SIG-M5 treated with dmso at 0.1 percent for 504 hours (cell line): ENCODE measurements around the gene HUWE1.

ENCODE experiments used
- DNase-seq: peaks from one replicate; lab custom pipeline; 2025; ENCODE audit not compliant: unreplicated experiment; lab: John Stamatoyannopoulos, UW

Gene HUWE1

DNA sequence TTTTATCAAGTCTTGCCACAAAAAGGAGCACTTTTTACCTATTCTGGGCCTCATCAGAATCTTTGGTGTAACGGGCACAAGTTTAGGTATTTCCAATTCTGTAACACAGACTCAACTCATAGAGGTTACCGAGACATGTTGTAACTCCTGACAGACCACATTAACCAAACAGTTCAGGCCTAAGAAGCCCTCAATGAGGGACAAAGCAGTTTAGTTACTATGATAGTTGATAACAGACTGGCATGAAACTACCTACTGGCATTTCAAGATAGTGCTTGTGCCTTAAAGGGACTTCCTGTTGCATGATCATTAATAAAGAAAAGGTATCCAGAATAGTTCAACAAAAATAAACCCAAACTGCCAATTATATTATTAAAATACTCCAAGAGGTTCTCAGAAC is 64.1 kb downstream of the HUWE1 start:
- no peak for DNase-seq

DNA sequence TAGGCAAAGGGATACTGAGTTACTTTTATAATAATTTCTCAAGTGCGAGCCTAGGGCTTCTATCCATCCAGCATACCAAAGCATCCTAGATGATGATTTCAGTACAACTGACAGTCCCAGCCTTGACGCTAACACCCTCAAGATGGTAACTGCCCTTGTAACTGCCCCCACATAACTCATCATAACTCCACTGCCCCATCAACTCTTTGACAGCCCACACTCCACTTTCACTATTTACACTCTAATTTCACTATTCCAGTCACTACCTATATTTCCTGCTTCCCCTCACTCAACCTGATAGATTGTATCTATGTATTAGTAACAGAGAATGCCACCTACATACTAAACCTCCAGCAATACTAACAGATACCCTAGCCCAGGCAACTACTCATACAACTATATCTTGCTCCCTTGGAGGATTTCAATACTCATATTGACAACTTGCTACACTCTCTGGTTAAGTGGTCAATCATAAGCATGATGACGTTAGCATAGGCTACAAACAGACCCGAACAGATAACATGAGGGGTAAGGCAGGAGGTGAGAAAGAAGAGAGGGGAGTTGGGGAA is 65.0 kb downstream of the HUWE1 start:
- DNase-seq: no peak

DNA sequence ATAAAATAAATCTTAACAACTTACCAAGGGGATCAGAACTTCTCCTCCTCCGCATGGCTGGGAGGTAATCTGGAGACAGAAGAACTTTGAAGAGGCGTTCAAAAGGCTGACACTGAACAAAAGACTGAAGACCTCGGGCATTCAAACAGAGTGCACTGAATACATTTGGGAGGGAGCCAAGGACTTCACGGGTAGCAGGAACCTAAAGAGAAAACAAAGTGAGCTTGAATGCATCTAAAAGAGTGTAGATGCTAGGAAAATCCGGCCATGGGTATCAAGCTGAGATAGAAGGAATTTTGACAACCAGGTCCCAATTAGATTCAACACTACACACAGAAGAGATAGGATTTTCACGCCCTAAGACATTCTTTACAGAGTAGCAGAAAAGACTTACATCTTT is 69.6 kb downstream of the HUWE1 start:
- DNase-seq: no peak

DNA sequence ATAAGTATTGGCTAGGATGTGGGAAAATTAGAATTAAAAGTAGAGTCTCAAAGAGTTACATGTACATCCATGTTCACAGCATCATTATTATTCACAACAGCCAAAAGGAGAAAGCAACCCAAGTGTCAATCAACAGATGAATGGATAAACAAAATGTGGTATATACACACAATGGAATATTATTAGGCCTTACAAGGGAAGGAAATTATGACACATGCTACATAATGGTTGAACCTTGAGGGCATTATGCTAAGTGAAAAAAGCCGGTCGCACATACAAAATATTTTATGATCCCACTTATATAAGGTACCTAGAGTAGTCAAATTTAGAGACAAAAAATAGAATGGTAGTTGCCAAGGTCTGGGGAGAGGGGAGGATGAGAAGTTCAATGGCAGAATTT is 80.1 kb downstream of the HUWE1 start:
- no peak for DNase-seq

DNA sequence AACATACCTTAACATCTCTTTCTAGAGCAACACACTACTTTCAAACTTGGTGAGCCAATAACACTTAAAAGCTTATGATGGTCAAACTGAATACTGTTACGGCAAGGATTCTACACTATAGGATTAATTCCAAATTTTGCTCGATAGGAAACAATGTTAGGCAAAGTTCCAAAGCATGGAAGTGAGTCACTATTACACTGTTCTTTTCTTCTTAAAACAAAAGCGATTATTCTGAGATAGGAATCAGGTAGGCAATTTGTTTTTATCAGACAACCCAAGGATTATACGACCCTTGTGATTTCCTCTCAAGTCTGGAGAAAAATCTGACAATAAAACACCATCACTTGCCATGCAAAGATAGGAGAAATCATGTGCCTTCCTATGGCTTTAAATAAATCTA is 81.5 kb downstream of the HUWE1 start:
- DNase-seq: no peak

DNA sequence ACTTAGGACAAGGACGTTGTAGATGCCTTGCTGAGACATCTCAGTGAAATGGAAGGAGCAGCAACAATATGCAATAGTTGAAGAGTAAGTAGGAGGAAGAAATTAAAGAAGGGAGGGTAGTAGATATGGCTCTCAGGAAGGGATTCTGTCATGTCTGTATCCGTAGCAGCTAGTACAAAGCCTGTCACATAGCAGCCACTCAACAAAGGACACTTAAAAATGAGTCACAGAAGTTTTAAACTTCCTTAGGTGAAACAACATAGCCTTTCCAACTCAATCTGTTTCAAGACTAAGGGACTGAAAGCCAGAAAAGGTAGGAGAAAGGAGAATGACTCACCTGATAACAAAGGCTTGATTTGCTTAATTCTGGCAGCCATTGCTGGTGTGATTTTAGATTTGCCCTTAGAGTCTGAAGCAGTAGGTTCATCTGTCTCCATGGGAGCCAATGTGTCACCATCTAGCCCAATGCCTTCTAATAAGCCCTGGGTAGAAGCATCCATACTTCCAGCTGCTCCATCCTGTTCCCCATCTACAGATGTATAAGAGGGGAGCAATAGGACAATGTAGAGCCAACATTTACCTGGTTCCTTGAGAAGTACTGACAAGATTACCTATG is 86.6 kb downstream of the HUWE1 start:
- DNase-seq: no peak

DNA sequence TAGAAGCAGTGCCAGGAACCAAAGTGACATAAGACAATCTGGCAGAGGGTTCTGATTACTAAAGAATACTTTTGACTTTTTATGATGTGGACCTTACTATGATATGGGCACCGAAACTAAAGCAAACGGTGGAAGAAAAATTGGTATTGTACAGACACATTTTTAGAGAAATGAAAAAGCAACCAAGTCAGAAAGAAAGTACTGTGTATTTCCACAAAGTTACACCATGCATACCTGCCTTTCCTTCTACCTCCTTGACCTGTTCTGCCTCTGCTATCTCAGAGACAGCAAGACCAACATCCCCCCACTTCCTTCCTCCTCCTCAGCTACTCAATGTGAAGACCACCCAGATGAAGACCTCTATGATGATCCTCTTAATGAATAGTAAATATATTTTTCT is 88.3 kb downstream of the HUWE1 start:
- DNase-seq: no peak

DNA sequence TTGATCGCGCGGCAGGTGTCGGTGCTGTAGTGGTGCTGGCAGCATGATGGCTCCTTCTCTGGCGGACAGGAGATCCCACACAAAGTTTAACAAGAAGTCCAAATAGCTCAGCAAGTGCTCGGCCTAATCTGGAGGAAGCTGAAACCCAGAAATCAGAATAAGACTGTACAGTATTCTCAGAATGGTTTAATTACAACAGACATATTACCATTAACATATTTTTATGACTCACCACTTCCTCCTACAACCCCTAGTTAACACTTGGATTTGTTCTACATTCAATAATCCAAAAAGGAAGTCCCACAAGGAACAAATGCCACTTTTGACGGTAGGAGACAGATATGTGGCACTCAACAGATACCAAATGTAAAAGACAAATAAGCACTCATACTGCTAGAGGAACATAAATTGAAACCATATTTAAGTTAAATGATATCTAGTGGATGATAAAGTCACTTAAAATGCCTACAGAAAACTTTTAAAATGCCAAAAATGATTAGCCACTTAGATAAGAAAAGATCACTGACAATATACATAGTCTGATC is 91.2 kb downstream of the HUWE1 start:
- peak; percentile 47 for DNase-seq

DNA sequence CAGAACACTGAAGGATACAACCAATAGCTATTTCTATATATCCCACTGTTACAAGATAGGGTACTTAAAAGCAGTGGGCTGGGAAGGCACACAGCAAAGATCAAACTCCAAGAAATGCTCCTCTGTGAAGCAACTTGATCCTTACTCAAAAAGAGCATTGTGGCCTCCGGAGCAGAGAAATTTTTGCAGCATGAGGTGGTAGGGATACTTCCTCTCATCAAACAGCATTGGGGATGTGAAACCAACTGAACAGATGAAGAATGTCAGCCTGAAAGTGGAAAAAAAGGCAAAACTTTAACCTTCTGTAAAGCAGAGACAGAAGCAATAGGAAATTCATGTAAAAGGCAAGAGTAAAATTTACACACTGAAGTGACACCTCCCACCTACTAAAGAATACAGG is 92.2 kb downstream of the HUWE1 start:
- peak; percentile 58 for DNase-seq

DNA sequence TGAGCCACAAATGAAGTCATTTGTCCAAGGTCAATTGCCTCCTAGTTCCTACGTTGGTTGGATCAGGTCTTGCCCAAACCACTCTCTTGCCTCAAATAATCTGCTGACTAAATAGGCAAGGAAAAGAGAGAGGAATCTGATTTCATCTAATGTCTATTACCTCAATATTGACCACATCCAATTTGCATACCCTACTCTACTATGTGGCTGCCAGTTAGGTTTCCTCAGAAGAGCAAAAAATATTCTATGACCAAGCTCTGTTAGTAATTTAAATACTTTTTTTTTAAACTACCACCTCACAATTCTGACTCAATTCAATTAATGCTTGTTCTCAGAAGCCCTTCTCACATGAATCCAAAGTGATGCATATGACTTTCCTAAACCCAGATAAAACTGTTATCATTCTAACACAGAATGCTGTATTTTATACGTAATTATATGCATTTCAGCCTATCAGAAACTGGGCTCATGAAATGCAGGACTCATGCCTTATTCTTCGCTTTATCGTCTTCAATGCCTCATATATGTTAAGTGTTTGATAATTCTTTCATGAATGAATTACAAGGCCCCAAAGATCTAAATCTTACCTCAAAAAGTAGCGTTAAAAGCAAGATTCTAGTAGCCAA is 98.6 kb downstream of the HUWE1 start:
- DNase-seq: no peak

DNA sequence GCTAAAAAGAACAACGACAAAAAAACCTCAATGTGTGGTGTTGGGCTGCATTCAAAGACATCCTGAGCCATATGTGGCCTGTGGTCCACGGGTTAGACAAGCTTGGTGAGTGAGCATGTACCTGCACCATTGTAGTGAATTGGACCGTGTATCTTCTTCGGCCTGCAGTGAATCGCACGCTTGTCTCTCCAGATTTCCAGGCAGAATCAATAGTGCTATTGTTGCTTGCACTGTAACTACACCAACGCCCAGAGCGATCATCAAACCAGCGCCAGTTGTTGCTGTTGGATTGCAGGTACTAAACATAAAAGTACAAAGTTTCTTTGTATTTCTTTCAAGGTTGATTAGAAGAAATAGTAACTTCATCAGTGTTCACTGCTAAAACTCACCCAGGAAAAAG is 101.6 kb downstream of the HUWE1 start:
- no peak for DNase-seq

DNA sequence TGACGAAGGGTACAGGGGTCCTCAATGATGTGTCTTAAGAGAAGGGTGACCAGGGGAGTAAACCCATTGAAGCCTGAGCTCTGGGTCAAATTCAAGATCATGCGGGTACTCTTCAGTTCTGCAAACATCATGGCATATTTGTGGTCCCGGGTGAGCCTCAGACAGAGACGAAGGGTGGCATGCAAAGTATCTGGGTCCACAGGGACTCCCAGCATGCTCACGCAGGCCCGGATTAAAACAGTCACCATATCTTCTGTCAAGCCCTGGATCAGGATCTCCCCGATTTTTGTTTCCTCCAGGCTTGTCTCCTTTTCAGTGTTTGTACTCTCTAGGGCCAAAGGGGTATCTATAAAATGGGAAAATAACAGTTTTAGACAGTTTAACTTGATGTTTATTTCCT is 102.9 kb downstream of the HUWE1 start:
- DNase-seq: no peak

DNA sequence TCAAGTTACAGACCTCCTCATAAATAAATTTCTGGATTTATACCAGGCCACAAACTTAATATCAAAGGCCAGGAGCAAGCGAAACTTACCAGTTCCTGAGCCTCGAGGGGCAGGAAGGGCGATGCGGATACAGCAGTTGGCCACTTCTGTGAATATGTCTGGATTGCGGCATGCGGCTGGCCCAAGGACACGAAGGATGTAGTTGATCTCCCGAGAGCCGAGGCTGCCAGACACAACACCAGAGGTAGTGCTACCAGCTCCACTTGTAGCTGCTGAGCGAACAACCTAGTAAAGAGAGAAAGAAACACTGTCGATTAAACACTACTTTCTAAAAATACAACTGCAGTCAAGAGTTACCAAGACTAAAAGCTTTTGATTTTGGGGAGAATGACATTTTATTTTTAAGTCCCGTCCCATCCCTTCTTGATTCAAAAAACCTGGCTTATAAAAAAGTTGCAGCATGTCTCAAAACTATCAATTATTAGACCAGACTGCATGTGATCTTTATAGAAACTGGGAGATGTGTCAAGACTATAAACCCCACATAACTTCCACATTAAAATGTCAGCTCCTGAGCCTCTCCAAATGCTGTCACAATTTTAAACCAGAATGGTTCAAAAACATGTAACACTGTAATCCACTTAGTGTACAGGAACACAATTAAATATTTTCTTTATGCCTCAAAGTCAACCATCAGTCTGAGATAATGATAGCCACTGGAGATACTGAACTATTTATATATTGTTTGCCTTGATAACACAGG is 105.6 kb downstream of the HUWE1 start:
- DNase-seq: no peak

DNA sequence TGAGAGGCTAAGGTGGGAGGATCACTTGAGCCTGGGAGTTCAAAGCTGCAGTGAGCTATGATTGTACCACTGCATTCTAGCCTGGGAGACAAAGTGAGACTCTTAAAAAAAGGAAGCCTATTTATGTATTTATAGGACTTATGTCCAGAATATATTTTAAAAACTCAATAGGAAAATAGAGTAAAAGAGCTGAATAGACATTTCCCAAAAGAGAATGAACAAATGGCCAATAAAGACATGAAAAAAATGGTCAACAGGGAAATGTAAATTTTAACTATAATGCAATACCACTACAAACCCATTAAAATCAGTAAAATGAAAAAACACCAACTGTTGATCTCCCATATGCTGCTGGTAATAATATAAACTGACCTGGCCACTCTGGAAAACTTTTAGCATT is 115.0 kb downstream of the HUWE1 start:
- DNase-seq: no peak

DNA sequence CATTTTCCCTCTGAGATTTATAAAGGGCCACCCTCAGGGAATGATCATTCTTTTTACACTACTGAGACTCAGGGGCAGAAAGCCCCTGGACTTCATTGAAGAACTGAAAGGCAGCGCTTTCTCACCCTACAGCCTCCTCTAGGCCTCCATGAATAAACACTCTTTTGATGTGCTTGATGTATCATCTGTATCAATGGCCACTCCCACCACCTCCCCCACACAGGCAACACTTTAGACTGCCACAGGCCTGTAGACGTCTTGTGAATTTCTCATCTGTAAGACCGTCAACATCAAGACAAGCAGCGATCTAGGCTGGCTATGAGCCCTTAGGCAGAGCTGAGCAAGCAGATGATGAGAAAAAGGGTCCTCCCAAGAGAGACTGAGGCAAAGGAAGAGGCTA is 123.2 kb downstream of the HUWE1 start:
- DNase-seq: no peak

DNA sequence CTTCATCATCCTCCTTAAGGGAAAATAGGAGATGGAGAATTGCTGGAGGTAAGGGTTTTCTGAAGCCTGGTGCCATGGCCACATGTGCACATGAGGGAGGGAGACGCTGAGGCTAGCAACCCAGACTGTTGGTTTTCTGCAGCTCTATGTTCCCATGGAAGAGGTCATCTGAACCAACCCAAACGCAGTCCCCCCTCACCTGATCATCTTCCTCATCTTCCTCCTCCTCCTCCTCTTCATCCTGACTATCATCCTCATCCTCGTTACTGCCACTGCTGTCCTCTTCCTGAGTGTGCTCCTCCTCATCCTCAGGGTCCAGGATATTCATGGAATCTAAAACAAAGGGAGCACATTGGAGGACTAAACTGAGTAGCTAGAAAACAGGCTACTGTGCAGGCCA is 124.6 kb downstream of the HUWE1 start:
- no peak for DNase-seq

DNA sequence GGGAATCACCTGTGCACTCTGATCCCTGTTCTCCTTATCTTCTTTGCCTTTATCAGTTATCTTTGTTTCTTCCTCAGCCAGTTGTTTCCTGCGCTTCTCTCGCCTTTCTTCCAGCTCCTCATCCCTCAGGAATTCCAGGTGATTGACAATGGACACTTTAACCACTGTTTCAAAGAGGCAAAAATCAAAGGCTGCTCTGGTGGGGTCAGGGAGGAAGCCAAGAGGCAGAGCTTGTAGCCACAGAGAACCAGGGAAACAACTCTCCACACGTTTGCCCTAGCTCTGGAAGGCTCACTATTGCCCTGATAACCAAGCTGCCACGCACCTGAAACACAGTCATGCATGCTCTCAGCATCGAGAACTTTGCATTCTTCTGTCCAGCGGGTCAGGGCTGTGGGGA is 127.9 kb downstream of the HUWE1 start:
- no peak for DNase-seq

DNA sequence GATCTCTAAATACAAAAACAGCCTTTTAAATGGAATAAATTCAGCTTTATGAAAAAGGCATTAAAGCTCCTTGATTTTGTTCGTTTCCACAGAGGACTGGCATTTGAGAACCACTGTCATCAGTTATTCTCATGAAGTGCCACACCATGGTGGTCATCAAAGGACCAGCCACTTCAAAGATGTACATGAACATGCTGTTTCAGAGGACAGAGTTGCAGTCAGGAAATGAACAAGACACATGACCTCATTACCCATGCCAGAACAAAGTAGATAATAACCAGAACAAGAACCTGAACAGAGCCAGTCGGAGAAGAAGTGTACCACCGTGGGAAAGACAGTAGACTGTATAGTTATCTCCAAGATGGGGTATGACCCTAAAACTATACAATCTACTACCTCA is 129.7 kb downstream of the HUWE1 start:
- no peak for DNase-seq

DNA sequence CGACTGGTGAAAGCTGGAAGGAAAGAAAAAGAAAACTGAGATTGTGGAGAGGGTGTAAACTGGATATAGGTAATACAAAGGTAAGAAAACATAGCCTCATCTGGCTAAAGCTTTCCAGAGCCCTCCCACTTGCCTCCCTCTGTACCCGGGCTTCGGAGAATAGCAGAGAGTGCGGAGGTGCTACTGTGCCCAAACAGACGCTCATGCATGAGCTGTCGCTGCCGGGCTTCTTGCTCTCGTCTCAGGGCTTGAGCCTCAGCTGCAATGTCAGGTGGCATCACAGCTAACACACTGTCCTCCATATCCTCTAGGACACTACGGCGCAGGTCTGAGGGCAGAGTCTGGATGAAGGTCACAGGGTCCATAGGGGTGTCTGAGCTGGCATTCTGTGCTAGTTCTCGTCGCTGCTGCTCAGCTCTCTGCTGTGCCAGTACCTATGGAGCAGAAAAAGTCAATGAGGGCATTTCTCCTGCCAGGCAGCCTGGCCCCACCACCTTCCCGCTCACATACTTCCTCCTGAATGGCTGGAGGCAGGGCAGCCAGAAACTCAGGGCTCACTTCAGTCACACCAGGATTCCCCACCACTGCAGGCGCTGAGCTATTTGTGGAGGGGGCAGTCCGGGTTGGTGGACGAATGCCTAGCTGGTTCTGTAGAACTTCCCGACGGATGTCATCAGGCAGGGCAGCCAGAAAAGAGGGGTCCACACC is 135.6 kb downstream of the HUWE1 start:
- no peak for DNase-seq

DNA sequence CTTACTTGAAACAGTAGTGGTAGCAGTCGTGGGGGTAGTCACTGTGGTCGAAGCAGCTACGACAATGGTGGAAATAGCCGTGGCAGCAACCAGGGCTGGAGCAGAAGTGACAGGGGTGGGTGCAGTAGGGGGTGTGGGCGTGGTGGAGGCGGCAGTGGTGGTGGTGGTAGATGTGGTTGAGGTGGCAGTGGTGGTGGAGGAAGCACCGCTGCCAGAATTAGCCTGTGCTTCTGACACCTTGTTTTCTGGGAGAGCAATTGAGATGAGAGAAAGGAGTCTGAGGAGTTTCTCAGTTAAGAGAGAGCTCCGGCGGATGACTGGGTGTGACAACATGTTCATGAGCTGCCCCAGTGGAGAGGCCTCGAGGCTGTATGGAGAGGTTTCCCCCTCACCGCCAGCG is 138.9 kb downstream of the HUWE1 start:
- no peak for DNase-seq

DNA sequence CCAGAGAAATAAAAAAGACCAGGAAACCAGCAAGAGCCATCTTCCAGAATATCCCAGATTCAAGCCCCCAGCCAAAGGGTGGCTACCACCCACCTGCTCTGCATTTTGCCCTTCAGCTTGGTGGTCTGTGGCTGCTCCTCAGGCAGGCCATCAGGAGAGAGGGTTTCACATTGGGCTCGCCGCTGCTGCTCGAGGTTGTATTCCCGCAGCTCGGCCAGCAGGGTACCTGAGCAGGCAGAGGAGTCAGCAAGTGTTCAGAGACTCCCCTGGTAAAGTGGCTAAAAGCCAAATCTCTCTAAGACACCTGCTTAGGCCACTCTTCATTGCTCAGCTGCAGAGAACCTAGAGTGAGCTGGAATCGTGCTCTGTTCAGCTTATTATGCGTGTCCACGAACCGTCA is 141.6 kb downstream of the HUWE1 start:
- no peak for DNase-seq
